GM21529 (cell line): ENCODE measurements around the gene CREM.

Experiments
- ATAC-seq: cut with Tn5 transposase; IDR thresholded peaks from one replicate; pipeline ENCODE4 v1.9.1; 2021; ENCODE audit not compliant: unreplicated experiment

Gene CREM

GRCh38 chr10:35133586-35133985, 6.9 kb downstream of the CREM start:
- ATAC-seq = no peak

GRCh38 chr10:35135861-35136260, 9.2 kb downstream of the CREM start:
- peak; percentile 29 for ATAC-seq

GRCh38 chr10:35136263-35136815, 9.7 kb downstream of the CREM start:
- peak; percentile 59 for ATAC-seq

DNA sequence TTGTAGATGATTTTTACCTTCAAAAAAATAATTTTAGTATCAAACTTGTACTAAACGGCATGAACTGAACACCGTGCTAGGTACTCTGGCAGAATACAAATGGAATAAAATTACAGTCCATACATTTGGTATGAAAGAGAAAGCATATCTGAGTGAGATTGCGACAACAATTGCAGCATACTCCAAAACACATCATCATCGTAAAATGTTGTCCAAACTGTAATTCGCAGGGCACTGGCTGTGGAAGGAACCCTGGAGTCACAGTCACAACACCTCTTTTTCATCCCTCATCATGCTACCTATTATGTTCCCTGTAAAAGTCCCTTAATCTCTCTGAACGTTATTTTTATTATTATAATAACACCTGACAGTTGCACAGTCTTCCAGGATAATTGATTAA, 13.5 kb downstream of the CREM start:
- ATAC-seq = no peak

- ATAC-seq = no peak
These were observed 14.1 kb downstream of the CREM start for GRCh38 chr10:35140727-35141126.

GRCh38 chr10:35150308-35150707, 23.7 kb downstream of the CREM start:
- no peak for ATAC-seq

- ATAC-seq = no peak
These were observed 26.3 kb downstream of the CREM start for GRCh38 chr10:35152992-35153391.

DNA sequence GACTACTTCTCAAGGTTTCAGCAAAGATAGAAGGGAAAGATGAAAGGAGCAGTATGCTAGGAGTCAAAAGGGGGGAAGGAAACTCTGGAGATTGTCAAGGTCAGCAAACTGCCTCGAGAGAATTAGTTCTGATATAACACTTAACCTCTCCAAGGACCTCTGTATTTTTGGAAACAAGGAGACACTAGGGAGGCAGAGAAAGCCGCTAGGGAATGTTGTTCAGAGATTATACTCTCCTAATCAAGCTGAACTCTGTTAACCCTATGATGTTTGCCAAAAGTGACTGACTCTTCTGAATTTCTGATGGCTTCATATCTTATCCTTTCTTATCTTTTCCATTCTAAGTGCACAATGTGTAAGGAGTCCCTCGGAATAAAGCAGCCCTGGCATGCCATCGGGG, 27.1 kb downstream of the CREM start:
- ATAC-seq = no peak

- no peak for ATAC-seq
These were observed 34.1 kb downstream of the CREM start for GRCh38 chr10:35160743-35161142.

GRCh38 chr10:35161906-35162305, 35.3 kb downstream of the CREM start:
- no peak for ATAC-seq

DNA sequence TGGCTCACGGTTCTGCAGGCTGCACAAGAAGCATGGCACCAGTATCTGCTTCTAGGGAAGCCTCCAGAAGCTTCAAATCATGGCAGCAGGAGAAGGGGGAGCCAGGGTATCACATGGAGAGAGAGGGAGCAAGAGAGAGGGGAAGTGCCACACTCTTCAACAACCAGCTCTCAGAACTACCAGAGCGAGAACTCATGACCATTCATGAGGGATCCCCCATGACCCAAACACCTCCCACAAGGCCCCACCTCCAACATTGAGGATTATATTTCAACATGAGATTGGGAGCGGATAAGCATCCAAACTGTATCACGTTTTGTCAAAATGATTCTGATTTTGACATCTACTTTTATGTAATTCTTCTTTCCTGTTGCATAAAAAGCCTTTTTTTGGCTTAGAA, 38.5 kb downstream of the CREM start:
- ATAC-seq = no peak

DNA sequence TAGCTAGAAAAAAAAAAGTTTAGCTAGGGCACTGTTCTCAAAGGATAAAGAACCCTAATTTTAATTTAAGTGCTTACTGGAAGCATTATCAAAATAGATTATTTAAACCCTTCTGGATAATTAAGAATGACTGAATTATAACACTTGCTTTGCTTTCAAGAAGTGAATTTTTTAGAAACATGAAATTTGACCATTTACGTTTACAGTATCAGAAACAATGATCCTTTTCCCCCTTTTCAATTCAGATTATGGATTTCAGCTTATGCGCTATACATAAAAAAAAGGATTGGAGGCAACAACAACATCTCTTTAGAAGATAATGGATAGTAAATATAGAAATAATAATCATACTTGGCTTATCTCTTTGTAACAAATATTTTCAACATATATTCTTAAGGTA, 39.2 kb downstream of the CREM start:
- ATAC-seq = no peak

- no peak for ATAC-seq
These were observed 40.0 kb downstream of the CREM start for GRCh38 chr10:35166607-35167006.

DNA sequence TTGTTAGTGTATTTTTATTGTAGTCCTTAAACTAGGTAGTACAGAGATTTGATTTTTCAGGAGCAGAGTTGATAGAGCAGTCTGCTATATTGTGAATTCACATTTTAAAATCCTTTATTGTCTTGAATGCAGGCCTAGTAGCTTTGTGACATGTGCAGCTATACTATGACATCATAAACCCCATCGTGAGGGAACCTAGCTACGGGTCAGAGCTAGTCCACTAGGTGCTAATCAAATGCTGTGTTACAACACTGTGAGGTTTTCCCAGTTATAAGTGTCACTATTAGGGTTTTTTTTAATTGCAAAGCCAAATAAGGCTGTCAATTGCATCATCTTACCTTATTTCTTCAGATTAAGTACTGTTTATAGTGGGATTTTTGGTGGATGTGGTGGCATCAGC, 40.7 kb downstream of the CREM start:
- no peak for ATAC-seq

GRCh38 chr10:35172146-35172545, 45.5 kb downstream of the CREM start:
- ATAC-seq = no peak

DNA sequence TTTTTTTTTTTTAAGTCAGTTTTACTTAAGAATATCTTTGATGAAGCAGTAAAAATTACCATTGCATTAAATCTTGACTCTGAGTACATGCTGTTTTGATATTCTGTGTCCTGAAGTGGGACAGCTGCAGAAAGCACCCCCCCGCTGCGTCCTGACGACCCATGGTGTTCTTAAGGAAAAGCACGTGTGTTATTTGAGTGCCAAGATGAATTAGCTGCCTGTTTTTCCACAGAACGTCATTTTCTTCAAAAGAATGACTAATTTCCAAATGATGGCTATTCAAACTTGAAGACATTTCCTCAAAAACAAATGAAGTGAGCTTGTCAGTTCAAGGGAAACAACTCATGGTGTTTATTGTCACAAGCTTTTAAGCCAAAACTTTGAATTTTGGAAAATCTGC, 45.9 kb downstream of the CREM start:
- no peak for ATAC-seq

- no peak for ATAC-seq
These were observed 51.7 kb downstream of the CREM start for GRCh38 chr10:35178331-35178730.

GRCh38 chr10:35182631-35183510, 56.2 kb downstream of the CREM start:
- ATAC-seq = no peak

- peak; percentile 66 for ATAC-seq
These were observed 58.0 kb downstream of the CREM start for GRCh38 chr10:35184527-35185171.

- no peak for ATAC-seq
These were observed 58.8 kb downstream of the CREM start for GRCh38 chr10:35185260-35186034.

GRCh38 chr10:35188954-35189353, 62.3 kb downstream of the CREM start:
- ATAC-seq = no peak
